ENCODE data around the gene DPP10.

Gene DPP10

GRCh38 chr2:115603285-115603684 is 1160.8 kb downstream of the DPP10 start:
- TF ChIP-seq, protein P1, sequence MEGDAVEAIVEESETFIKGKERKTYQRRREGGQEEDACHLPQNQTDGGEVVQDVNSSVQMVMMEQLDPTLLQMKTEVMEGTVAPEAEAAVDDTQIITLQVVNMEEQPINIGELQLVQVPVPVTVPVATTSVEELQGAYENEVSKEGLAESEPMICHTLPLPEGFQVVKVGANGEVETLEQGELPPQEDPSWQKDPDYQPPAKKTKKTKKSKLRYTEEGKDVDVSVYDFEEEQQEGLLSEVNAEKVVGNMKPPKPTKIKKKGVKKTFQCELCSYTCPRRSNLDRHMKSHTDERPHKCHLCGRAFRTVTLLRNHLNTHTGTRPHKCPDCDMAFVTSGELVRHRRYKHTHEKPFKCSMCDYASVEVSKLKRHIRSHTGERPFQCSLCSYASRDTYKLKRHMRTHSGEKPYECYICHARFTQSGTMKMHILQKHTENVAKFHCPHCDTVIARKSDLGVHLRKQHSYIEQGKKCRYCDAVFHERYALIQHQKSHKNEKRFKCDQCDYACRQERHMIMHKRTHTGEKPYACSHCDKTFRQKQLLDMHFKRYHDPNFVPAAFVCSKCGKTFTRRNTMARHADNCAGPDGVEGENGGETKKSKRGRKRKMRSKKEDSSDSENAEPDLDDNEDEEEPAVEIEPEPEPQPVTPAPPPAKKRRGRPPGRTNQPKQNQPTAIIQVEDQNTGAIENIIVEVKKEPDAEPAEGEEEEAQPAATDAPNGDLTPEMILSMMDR (IDR thresholded peaks at IDR 0.05; ENCODE audit: insufficient read depth, low read depth, low read length, missing control alignments) = no peak
- no peak overlapping the region for H3K4me3 ChIP-seq (ENCODE audit: low read length)
- no peak for DNase-seq (ENCODE audit: low read depth)

DNA sequence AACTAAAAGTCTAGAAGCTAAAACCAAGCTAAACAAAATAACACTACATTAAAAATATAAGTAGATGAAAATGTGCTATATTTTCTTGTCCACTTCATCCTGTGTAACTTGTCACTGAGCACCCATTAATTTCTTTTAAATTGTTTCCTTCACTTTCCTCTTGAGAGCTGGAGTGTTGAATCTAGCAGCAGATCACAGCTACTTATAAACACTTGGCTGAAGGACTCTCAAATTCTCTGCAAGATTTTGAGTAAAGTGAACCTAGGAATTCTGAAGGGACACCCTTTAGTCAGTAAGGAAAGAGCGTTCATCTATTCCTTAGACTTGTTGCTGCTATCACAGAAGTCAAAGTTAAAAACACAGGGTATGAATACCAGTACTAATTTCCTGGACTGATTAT is 1163.9 kb downstream of the DPP10 start:
- no peak for DNase-seq (ENCODE audit: low read depth)
- no peak overlapping the region for H3K4me3 ChIP-seq (ENCODE audit: low read length)
- TF ChIP-seq, protein P1 (IDR thresholded peaks at IDR 0.05; ENCODE audit: insufficient read depth, low read depth, low read length, missing control alignments) = no peak

DNA sequence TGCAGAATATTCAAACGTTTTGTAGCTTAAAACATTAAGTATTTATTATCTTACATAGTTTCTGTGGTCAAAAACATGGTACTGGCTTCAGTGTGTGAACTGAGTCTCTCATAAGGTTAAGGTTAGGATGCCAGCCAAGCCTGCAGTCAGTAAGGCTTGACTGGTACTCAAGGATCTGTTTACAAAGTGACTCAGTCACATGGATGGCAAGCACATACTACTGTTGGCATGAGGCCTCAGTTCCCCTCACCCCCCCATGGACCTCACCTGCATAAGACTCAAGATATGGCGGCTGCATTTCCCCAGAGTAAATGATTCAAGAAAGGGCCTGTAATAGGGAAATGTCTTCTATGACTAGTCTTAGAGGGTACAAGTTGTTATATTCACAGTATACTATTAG is 1167.5 kb downstream of the DPP10 start:
- no peak for DNase-seq (ENCODE audit: low read depth)
- H3K4me3 ChIP-seq (ENCODE audit: low read length) = no peak overlapping the region
- TF ChIP-seq, protein P1 (IDR thresholded peaks at IDR 0.05; ENCODE audit: insufficient read depth, low read depth, low read length, missing control alignments) = no peak

GRCh38 chr2:115610888-115611287 is 1168.4 kb downstream of the DPP10 start:
- TF ChIP-seq, protein P1 (IDR thresholded peaks at IDR 0.05; ENCODE audit: insufficient read depth, low read depth, low read length, missing control alignments) = no peak
- DNase-seq (ENCODE audit: low read depth) = no peak
- H3K4me3 ChIP-seq (ENCODE audit: low read length) = no peak overlapping the region

DNA sequence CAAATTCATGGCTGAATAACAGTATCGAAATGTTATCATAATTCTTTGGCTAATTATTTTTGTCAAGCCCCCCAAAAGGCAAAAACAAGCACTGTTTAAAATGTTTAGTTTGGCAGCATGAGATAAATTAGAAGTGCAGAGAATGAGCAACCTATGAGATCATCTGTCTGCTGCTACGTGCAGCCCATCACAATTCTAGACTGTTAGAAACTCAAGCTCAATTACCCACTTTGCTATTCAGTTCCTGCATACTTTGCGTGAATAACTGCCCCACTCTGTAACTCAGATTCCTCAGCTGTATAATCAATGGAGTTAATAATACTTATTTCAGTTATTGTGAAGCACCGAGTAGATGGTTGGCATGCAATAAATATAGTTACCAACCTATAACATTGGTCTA is 1181.9 kb downstream of the DPP10 start:
- DNase-seq (ENCODE audit: low read depth) = no peak
- TF ChIP-seq, protein P1 (IDR thresholded peaks at IDR 0.05; ENCODE audit: insufficient read depth, low read depth, low read length, missing control alignments) = no peak
- no peak overlapping the region for H3K4me3 ChIP-seq (ENCODE audit: low read length)

DNA sequence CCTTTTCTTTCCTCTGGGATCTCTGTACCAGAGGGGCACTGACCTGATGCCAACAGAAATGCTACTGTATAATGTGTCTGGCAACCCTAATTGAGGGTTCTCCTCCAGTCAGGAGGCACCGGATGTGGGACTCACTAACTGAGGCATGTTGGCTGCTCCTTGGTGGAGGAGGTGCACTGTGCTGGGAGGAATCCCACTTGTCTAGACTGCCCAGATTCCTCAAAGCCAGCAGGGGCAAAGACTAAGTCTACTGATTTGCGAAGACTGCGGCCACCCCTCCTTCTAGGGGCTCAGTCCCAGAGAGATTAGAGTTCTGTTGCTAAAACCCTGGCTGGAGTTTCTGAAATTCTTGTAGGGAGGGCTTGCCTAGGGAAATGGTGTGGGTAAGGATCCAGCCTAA is 1192.1 kb downstream of the DPP10 start:
- no peak for DNase-seq (ENCODE audit: low read depth)
- TF ChIP-seq, protein P1 (IDR thresholded peaks at IDR 0.05; ENCODE audit: insufficient read depth, low read depth, low read length, missing control alignments) = no peak

GRCh38 chr2:115635430-115635829 is 1193.0 kb downstream of the DPP10 start:
- TF ChIP-seq, protein P1 (IDR thresholded peaks at IDR 0.05; ENCODE audit: insufficient read depth, low read depth, low read length, missing control alignments) = no peak
- DNase-seq (ENCODE audit: low read depth) = no peak
- no peak overlapping the region for H3K4me3 ChIP-seq (ENCODE audit: low read length)

More for the DNA sequence above, 1192.1 kb downstream of the DPP10 start:
- no peak overlapping the region for H3K4me3 ChIP-seq (ENCODE audit: low read length)

All from epithelial cell of esophagus (primary cell).